IMR-90 (cell line): Measurements from ENCODE around the gene SLC29A1. TPM values are rescaled to one million over a fixed set of nuclear protein-coding genes. Genes with fewer than 3 reads are reported as not detected.

Experiments
- ATAC-seq: fragments of 200-7000 bp; cut with Tn5 transposase; 2 replicates; pipeline ENCODE4 v1.9.1; 2020; ENCODE audit warnings: low read depth, mild to moderate bottlenecking, moderate library complexity
- BruUV-seq: library from RNA; stranded (reverse); fragments of 400-500 nt; replicated peaks from 2 replicates; lab custom pipeline; 2021; lab: Mats Ljungman, UMichigan
- CTCF ChIA-PET: fragments of 300-600 bp; formaldehyde crosslinking; extraction: SDS; loops from one replicate; lab custom pipeline; 2021; ENCODE audit warnings: antibody characterized with exemption; lab: Yijun Ruan, JAX
- POLR2A ChIA-PET: fragments of 300-600 bp; sonication (Branson Sonifier 250); formaldehyde crosslinking; loops from one replicate; lab custom pipeline; 2022; ENCODE audit warnings: antibody characterized with exemption; ENCODE audit not compliant: unreplicated experiment; lab: Charles Lee
- DNase-seq: peaks from one replicate; pipeline ENCODE4 v3.0.0; 2013
- H2AFZ ChIP-seq: replicated peaks from 2 replicates; pipeline ENCODE3; 2013; ENCODE audit warnings: low read length, mild to moderate bottlenecking; ENCODE audit not compliant: poor library complexity
- H2AK5ac ChIP-seq: 2 replicates; pipeline ENCODE4 v1.6.1; 2013; ENCODE audit warnings: low read depth, low read length, inconsistent platforms
- H2AK9ac ChIP-seq: replicated peaks from 2 replicates; pipeline ENCODE3; 2013; ENCODE audit warnings: mild to moderate bottlenecking, low read depth, low read length, moderate library complexity; ENCODE audit not compliant: poor library complexity
- H2BK120ac ChIP-seq: 2 replicates; pipeline ENCODE4 v1.6.1; 2013; ENCODE audit warnings: low read depth, low read length, inconsistent platforms
- H2BK15ac ChIP-seq: 3 replicates; pipeline ENCODE4 v1.6.1; 2013; ENCODE audit warnings: low read depth, low read length, inconsistent platforms
- H2BK20ac ChIP-seq: 2 replicates; pipeline ENCODE4 v1.6.1; 2013; ENCODE audit warnings: low read depth, mild to moderate bottlenecking, inconsistent platforms, low read length, moderate library complexity
- H2BK5ac ChIP-seq: 2 replicates; pipeline ENCODE4 v1.6.1; 2013; ENCODE audit warnings: mild to moderate bottlenecking, low read depth, low read length, inconsistent platforms; ENCODE audit not compliant: poor library complexity, severe bottlenecking
- H3K14ac ChIP-seq: replicated peaks from 2 replicates; pipeline ENCODE4 v1.6.1; 2013; ENCODE audit warnings: low read depth, low read length, inconsistent platforms
- H3K18ac ChIP-seq: 2 replicates; pipeline ENCODE4 v1.6.1; 2013; ENCODE audit warnings: low read depth, low read length, control low read depth
- H3K23ac ChIP-seq: 2 replicates; pipeline ENCODE4 v1.6.1; 2013; ENCODE audit warnings: low read depth, low read length, inconsistent platforms
- H3K27ac ChIP-seq: 2 replicates; pipeline ENCODE4 v1.5.1; 2013; ENCODE audit warnings: mild to moderate bottlenecking, control low read depth, low read length; ENCODE audit not compliant: insufficient read depth
- H3K27me3 ChIP-seq: 2 replicates; pipeline ENCODE4 v1.6.1; 2013; ENCODE audit warnings: low read length; ENCODE audit not compliant: control insufficient read depth, insufficient read depth
- H3K36me3 ChIP-seq: 2 replicates; pipeline ENCODE4 v1.6.1; 2013; ENCODE audit warnings: low read length, mixed read lengths; ENCODE audit not compliant: control insufficient read depth, insufficient read depth
- H3K4ac ChIP-seq: 2 replicates; pipeline ENCODE4 v1.6.1; 2013; ENCODE audit warnings: low read depth, low read length, inconsistent platforms
- H3K4me1 ChIP-seq: 2 replicates; pipeline ENCODE4 v1.6.1; 2013; ENCODE audit warnings: low read length, mixed read lengths; ENCODE audit not compliant: control insufficient read depth, insufficient read depth
- H3K4me2 ChIP-seq: 2 replicates; pipeline ENCODE4 v1.6.1; 2013; ENCODE audit warnings: low read depth, mild to moderate bottlenecking, control low read depth, low read length, moderate library complexity
- H3K4me3 ChIP-seq: 2 replicates; pipeline ENCODE4 v1.5.1; 2013; ENCODE audit warnings: low read depth, mild to moderate bottlenecking, control low read depth, low read length, moderate library complexity; ENCODE audit not compliant: insufficient read depth
- H3K56ac ChIP-seq: 2 replicates; pipeline ENCODE4 v1.6.1; 2013; ENCODE audit warnings: low read length, inconsistent platforms; ENCODE audit not compliant: insufficient read depth; ENCODE audit errors: extremely low read depth
- H3K79me1 ChIP-seq, 2 experiments: 2 replicates each; pipeline ENCODE4 v1.6.1; 2013; ENCODE audit warnings: low read length in 2 of 2, inconsistent platforms in 1 of 2, low read depth in 1 of 2
- H3K9ac ChIP-seq: 2 replicates; pipeline ENCODE4 v1.6.1; 2013; ENCODE audit warnings: low read depth, low read length, control low read depth
- H3K9me1 ChIP-seq: 2 replicates; pipeline ENCODE4 v1.6.1; 2013; ENCODE audit warnings: low read length, inconsistent platforms; ENCODE audit not compliant: insufficient read depth
- H3K9me3 ChIP-seq: 2 replicates; pipeline ENCODE4 v1.6.1; 2013; ENCODE audit warnings: low read length; ENCODE audit not compliant: control insufficient read depth, insufficient read depth
- H4K20me1 ChIP-seq: 2 replicates; pipeline ENCODE4 v1.6.1; 2013; ENCODE audit warnings: low read length, inconsistent platforms; ENCODE audit not compliant: insufficient read depth
- H4K5ac ChIP-seq: 2 replicates; pipeline ENCODE4 v1.6.1; 2013; ENCODE audit warnings: mild to moderate bottlenecking, low read depth, low read length, control low read depth
- H4K8ac ChIP-seq, 2 experiments: 2 replicates each; pipeline ENCODE4 v1.6.1; 2013; ENCODE audit warnings: low read depth in 2 of 2, low read length in 2 of 2, control low read depth in 1 of 2, inconsistent platforms in 1 of 2
- H4K91ac ChIP-seq: 2 replicates; pipeline ENCODE4 v1.6.1; 2013; ENCODE audit warnings: low read depth, low read length, inconsistent platforms; ENCODE audit not compliant: insufficient read depth
- BHLHE40 ChIP-seq: fragments of 150-350 bp; IDR thresholded peaks from 2 replicates; pipeline ENCODE4 v1.6.1; 2016; ENCODE audit warnings: mild to moderate bottlenecking, low read depth, low read length
- CHD1 ChIP-seq: IDR thresholded peaks from 2 replicates; pipeline ENCODE4 v1.6.1; 2012; ENCODE audit warnings: low read depth, low read length, improper control_type of control experiment
- MAZ ChIP-seq: IDR thresholded peaks from 2 replicates; pipeline ENCODE4 v1.6.1; 2012; ENCODE audit warnings: low read depth, mild to moderate bottlenecking, low read length, improper control_type of control experiment, moderate library complexity, borderline replicate concordance
- MXI1 ChIP-seq: IDR thresholded peaks from 2 replicates; pipeline ENCODE4 v1.6.1; 2012; ENCODE audit warnings: low read depth, mild to moderate bottlenecking, low read length, moderate library complexity, borderline replicate concordance
- POLR2A ChIP-seq: IDR thresholded peaks from 2 replicates; pipeline ENCODE4 v1.6.1; 2012; ENCODE audit warnings: mild to moderate bottlenecking, low read depth, low read length
- WGBS, 2 experiments: methylation state at CpG; one replicate each; pipeline versions ENCODE4 v1.1.5 to v1.1.7; 2013; ENCODE audit warnings: missing lambda C conversion rate in 2 of 2; ENCODE audit not compliant: insufficient read length in 1 of 2; ENCODE audit errors: extremely low coverage in 2 of 2; 5-methylcytosine and 5-hydroxymethylcytosine counted together
- dilution Hi-C: fragments of 300-500 bp; cut with HindIII; formaldehyde crosslinking; loops from one replicate; pipeline ENCODE4 v1.14.3; 2018; ENCODE audit warnings: low sequenced_read_pairs; ENCODE audit not compliant: unreplicated experiment
- in situ Hi-C: fragments of 300-500 bp; cut with MboI; formaldehyde crosslinking; loops from 3 replicates; pipeline ENCODE4 v1.14.3; 2019; ENCODE audit warnings: low sequenced_read_pairs, inconsistent platforms, mixed read lengths
- intact Hi-C: fragments of 100-400 bp; cut with micrococcal nuclease; formaldehyde crosslinking; loops from 2 replicates; pipeline ENCODE4 v1.10.0; 2022
- polyA plus RNA-seq, 3 experiments: library from polyadenylated mRNA; depleted of rRNA; stranded (reverse); fragments of >200 nt; gene quantifications; 2 replicates each; pipeline ENCODE4 v1.2.3, GENCODE V29; 2012; ENCODE audit warnings: low replicate concordance in 1 of 3
- total RNA-seq: library from RNA; depleted of rRNA; stranded (reverse); fragments of >200 nt; gene quantifications from 2 replicates; pipeline ENCODE4 v1.2.3, GENCODE V29; 2012
- TF ChIP-seq, protein P1 (sequence below): conservative IDR thresholded peaks from 2 replicates; pipeline ENCODE4 v1.5.1; 2012; ENCODE audit warnings: mild to moderate bottlenecking, low read depth, low read length, improper control_type of control experiment
- TF ChIP-seq, protein P2 (sequence below): fragments of 150-350 bp; IDR thresholded peaks from 2 replicates; pipeline ENCODE4 v1.6.1; 2016; ENCODE audit warnings: low read depth, mild to moderate bottlenecking, low read length, moderate library complexity, borderline replicate concordance
- TF ChIP-seq, protein P3 (sequence below): fragments of 150-350 bp; IDR thresholded peaks from 2 replicates; pipeline ENCODE4 v1.6.1; 2017; ENCODE audit warnings: mild to moderate bottlenecking, antibody characterized with exemption, low read length, low read depth

Gene SLC29A1
- total and polyA plus RNA-seq, 2 of the 4 experiments (the other 2 are of a cell fraction), result 4.1 to 22.1 TPM

DNA sequence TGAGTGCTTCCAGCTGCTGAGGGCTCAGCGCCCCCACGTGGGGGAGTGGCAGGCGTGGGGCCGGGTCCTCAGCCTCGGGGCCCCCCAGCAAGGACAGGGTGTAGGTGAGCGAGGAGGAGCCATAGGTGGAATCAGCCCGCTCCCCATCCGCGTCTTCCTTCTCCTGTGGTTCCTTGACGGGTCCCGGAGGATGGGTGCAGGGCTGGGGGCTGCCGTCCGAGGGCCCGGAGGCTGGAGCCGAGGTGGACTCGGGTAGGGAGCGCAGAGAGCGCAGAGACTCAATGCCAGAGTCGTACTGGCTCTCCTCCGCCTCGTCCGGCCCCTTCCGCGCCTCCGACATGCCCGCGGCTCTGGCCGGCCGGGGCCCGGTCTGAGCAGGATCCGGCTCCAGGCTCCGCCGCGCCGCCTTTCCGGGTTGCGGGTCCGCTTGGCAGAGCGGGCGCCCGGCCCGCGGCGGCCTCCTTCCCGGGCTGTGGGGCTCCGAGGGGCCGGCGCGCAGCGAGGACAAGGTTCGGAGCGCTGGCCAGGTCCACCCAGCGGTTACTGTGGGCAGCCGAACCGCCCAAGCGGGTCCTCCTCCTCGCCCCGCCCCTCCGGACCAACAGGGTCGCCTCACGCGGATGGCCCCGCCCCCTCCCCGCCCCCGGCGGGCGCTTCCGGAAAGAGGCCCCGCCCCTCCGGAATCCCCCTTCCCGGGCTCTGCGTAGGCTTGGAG is 41.8 kb downstream of the SLC29A1 start, which contains the start of gene NFKBIE:
TSS of gene NFKBIE (minus strand) at position 545 of the 715 bp plus-strand sequence. CDS start at position 340, 205 bp downstream.
- H2AK9ac ChIP-seq, result peak within 1 kb of the TSS; percentile 98
- ChIA-PET POLR2A (no interaction called here), CTCF (interaction anchor here (1.6 kb wide), 1 partner anchor 48 kb away, joined by 4 read pairs; the partner anchor contains the start of gene AARS2)
- peak within 1 kb of the TSS; percentile 50; the same call in 1 of the 2 replicates for H3K4ac ChIP-seq
- H3K4me2 ChIP-seq, result peak within 1 kb of the TSS; percentile 99
- H3K9me1 ChIP-seq, result peaks cover 14% of the 10 kb centered on the region
- H2BK5ac ChIP-seq, result peak within 1 kb of the TSS; percentile 41
- no peak within 1 kb of the TSS for H2BK120ac ChIP-seq
- in situ Hi-C loops (no loop called here), dilution Hi-C loops (no loop called here), intact Hi-C loops (no loop called here)
- peak within 1 kb of the TSS; percentile 14; the same call in 1 of the 2 replicates for H3K56ac ChIP-seq
- H3K4me1 ChIP-seq, result peaks cover 22% of the 10 kb centered on the region
- peak; percentile 89; the same call in 1 of the 2 replicates for TF ChIP-seq MAZ
- peak; percentile 82; the same call in 1 of the 2 replicates for TF ChIP-seq MXI1
- TF ChIP-seq, protein P1, sequence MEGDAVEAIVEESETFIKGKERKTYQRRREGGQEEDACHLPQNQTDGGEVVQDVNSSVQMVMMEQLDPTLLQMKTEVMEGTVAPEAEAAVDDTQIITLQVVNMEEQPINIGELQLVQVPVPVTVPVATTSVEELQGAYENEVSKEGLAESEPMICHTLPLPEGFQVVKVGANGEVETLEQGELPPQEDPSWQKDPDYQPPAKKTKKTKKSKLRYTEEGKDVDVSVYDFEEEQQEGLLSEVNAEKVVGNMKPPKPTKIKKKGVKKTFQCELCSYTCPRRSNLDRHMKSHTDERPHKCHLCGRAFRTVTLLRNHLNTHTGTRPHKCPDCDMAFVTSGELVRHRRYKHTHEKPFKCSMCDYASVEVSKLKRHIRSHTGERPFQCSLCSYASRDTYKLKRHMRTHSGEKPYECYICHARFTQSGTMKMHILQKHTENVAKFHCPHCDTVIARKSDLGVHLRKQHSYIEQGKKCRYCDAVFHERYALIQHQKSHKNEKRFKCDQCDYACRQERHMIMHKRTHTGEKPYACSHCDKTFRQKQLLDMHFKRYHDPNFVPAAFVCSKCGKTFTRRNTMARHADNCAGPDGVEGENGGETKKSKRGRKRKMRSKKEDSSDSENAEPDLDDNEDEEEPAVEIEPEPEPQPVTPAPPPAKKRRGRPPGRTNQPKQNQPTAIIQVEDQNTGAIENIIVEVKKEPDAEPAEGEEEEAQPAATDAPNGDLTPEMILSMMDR, result peak; percentile 33
- TF ChIP-seq, protein P2, sequence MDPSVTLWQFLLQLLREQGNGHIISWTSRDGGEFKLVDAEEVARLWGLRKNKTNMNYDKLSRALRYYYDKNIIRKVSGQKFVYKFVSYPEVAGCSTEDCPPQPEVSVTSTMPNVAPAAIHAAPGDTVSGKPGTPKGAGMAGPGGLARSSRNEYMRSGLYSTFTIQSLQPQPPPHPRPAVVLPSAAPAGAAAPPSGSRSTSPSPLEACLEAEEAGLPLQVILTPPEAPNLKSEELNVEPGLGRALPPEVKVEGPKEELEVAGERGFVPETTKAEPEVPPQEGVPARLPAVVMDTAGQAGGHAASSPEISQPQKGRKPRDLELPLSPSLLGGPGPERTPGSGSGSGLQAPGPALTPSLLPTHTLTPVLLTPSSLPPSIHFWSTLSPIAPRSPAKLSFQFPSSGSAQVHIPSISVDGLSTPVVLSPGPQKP, result no peak
- peak; percentile 98 for TF ChIP-seq POLR2A
- TF ChIP-seq BHLHE40, result no peak
- TF ChIP-seq CHD1, result 0 out of 2 replicates have a peak, but pooled peaks have one; percentile 39
- TF ChIP-seq, protein P3, sequence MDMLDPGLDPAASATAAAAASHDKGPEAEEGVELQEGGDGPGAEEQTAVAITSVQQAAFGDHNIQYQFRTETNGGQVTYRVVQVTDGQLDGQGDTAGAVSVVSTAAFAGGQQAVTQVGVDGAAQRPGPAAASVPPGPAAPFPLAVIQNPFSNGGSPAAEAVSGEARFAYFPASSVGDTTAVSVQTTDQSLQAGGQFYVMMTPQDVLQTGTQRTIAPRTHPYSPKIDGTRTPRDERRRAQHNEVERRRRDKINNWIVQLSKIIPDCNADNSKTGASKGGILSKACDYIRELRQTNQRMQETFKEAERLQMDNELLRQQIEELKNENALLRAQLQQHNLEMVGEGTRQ, result peak; percentile 45; the same call in 1 of the 2 replicates
- peak within 1 kb of the TSS; percentile 90 for H3K4me3 ChIP-seq
- H4K5ac ChIP-seq, result no peak within 1 kb of the TSS
- peak; percentile 95 for ATAC-seq
- H4K8ac ChIP-seq, result peak within 1 kb of the TSS in 1 of 2 experiments; percentile 73; a peak in 1 of 4 replicates
- peaks cover 9% of the 10 kb centered on the region for H4K20me1 ChIP-seq
- peak within 1 kb of the TSS; percentile 56; the same call in 1 of the 2 replicates for H4K91ac ChIP-seq
- peak within 1 kb of the TSS; percentile 84 for H2AK5ac ChIP-seq
- H2BK20ac ChIP-seq, result no peak within 1 kb of the TSS
- WGBS, 2 experiments, result 0% methylated on average over 42 of the region's 72 CpGs; no CpG with 5 or more reads in 1 of the 2 experiments
- no peak within 1 kb of the TSS for H2BK15ac ChIP-seq
- peak within 1 kb of the TSS; percentile 88 for H3K23ac ChIP-seq
- peak within 1 kb of the TSS; percentile 91 for H2AFZ ChIP-seq
- H3K36me3 ChIP-seq, result peaks cover 3% of the 10 kb centered on the region; the same call in 1 of the 2 replicates
- no TSS peak for BruUV-seq
- no peaks in the 10 kb centered on the region for H3K9me3 ChIP-seq
- DNase-seq, result peak; percentile 94
- H3K9ac ChIP-seq, result peak within 1 kb of the TSS; percentile 82
- H3K14ac ChIP-seq, result peak within 1 kb of the TSS; percentile 96
- peaks cover 20% of the 10 kb centered on the region for H3K27me3 ChIP-seq
- H3K27ac ChIP-seq, result peak within 1 kb of the TSS; percentile 75
- H3K79me1 ChIP-seq, result peaks cover 24 to 37% of the 10 kb centered on the region in 2 experiments
- no peak within 1 kb of the TSS for H3K18ac ChIP-seq
